Cardiac fibroblast (primary cell): ENCODE measurements around the gene GADD45G.
A peak's percentile ranks its signal among the peaks of the same experiment; 100 is the strongest.

Experiments used
- DNase-seq, 2 donors: peaks; one replicate each; pipeline versions ENCODE4 v3.0.0 to v3.0.0-alpha.2; 2010; ENCODE audit warnings: low read depth in 2 of 2
- H3K4me3 ChIP-seq, 2 donors: replicated peaks in 1 of 2; 1 replicate in 1 of 2; 2 replicates in 1 of 2; pipeline ENCODE4 v1.5.1; 2011; ENCODE audit warnings: low read depth in 2 of 2, low read length in 2 of 2, mild to moderate bottlenecking in 2 of 2, moderate library complexity in 1 of 2
- CTCF ChIP-seq: IDR thresholded peaks from one replicate; pipeline ENCODE4 v1.5.1; 2011; ENCODE audit warnings: low read depth, mild to moderate bottlenecking, low read length, inconsistent platforms

The GADD45G gene

GRCh38 chr9:89604729-89605464 is at the start of gene GADD45G:
Gene GADD45G (plus strand): TSS chr9:89605012. CDS start chr9:89605122, 110 bp downstream.
- H3K4me3 ChIP-seq: peak within 1 kb of the TSS; percentile 51 to 56
- DNase-seq: peak; percentile 74 to 86
- no peak for TF ChIP-seq CTCF

- no peak for TF ChIP-seq CTCF
- DNase-seq: no peak
- no peak overlapping the region for H3K4me3 ChIP-seq
Measured at GRCh38 chr9:89555036-89555415, 49.8 kb upstream of the GADD45G start.

GRCh38 chr9:89555451-89556375 is 49.1 kb upstream of the GADD45G start:
- peak in 1 of 2 donors; percentile 4 for DNase-seq
- TF ChIP-seq CTCF: no peak
- no peak overlapping the region for H3K4me3 ChIP-seq

- TF ChIP-seq CTCF: no peak
- no peak overlapping the region for H3K4me3 ChIP-seq
- DNase-seq: no peak
Measured at GRCh38 chr9:89558196-89558899, 46.5 kb upstream of the GADD45G start.

- no peak for DNase-seq
- H3K4me3 ChIP-seq: no peak overlapping the region
- TF ChIP-seq CTCF: no peak
Measured at GRCh38 chr9:89558948-89559347, 45.9 kb upstream of the GADD45G start.

GRCh38 chr9:89562186-89562814 is 42.5 kb upstream of the GADD45G start:
- DNase-seq: peak; percentile 28 to 49
- no peak overlapping the region for H3K4me3 ChIP-seq
- TF ChIP-seq CTCF: no peak
